NCI-H526 treated with DMSO at 0.1 percent for 48 hours (cell line): Measurements from ENCODE around the gene FRMD3.
"Not testable (repeated sequence)": the region's sequence is repeated elsewhere in the genome, so short reads cannot be mapped to it uniquely, and the experiment has no call there.

Experiments used
- DNase-seq: peaks from one replicate; lab custom pipeline; 2025; lab: John Stamatoyannopoulos, UW

The FRMD3 gene

GRCh38 chr9:83388346-83388745 is 149.9 kb downstream of the FRMD3 start:
- no peak for DNase-seq

DNA sequence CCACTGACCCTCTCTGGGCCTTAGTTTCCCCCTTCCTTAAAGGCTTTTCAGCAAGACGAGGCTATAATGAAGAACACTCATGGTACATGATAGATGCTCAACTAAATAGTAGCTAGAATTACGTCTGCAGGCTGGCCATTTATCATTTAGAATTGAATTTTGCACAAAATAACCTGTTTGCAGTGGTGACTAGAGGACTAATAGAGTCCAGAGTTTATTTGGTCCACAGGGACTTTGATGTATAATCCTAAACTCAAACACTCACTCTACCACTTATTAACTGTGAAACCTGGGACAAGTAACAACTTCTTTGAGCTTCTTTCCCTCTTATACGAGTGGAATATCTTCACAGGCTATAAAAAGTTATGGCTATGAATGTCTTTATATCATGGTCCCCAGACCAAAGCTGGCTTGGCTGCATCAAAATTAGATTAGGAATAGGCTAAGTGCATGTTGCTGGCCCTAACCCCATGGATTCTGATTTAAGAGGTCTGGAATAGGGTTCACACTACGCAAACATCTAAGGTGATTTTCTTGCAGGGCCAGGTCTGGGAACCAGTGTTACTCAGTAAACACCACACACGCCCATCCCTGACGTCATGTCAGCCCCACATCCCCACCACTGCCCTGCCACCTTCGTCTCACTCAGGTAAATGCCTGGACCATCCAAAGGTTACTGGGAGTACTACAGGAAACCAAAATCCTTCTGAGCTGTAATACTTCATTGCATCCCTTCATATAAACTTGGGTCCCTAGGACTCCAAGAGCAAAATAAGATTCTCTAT is 150.6 kb downstream of the FRMD3 start:
- DNase-seq: no peak

DNA sequence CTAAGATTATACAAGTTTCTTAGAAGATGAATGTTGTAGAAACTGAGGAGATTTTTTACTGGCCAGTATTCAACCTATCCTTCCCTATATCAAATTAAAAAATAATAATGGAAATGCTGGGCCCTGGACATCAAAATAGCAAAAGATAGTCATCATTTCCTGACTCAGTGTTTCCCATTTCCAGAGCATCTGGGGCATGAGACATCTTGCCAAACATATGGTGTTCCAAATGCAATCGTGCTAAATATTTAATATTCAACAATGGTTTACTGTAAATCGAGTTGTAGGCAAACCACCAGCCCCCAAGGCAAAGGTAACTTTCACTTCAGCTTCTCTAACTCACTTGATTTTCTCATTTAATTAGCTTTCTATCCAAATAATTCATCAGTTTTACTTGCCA is 152.9 kb downstream of the FRMD3 start:
- no peak for DNase-seq

DNA sequence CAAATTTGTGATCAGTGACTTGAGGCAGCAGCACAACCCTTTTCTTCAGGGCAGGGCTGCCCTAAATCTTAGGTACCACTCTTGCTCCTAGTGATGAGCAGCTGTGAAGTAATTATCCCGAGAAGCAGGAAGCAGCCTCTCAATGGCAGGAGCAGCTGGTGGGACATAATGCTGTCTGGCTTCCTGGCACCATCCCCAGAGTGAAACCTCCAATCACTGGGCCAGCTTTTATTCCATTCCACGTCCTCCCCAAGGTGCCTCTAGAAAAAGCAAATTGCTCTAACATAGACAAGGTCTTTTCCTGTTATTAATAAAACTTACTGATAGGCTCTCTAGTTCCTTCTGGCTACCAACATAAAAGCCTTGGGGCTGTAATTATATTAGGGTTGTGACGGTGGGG is 154.0 kb downstream of the FRMD3 start:
- no peak for DNase-seq

- DNase-seq: no peak
Measured at GRCh38 chr9:83383034-83383433, 155.2 kb downstream of the FRMD3 start.

DNA sequence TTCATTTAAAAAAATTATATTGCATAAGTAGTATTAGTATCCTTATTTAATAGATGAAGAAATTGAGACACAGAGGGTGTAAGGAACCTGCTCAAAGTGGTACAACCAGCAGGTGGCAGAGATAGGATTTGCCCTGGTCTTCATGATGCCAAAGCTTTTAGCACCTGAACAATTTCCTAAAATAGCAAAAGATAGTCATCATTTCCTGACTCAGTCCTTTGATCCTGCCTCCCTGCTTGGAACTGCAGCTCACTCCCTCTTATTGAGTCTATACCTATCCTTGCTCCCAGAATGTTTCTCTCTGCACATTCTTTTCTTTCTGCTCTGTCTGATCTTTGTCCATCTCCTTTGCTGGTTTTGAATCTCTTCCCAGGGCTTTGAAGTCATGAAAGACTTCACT is 155.8 kb downstream of the FRMD3 start:
- DNase-seq: no peak

DNA sequence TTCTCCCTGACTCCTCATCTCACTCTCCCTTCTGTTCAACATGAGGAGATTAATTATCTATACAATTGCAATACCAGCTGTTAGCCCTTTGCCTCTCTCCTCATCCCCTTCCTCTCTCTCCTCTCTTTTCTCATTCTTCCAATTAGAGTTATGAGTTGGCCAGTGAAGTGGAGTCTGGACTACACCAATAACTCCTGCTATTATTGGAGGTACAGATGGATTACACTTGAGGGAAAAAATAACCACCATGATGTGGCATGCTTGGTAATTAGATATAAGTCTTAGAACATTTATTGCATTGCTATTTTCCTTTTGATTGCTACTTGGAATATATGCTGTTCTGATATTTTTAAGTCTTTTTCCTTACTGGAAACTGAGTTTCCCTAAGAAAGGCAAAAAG is 159.2 kb downstream of the FRMD3 start:
- no peak for DNase-seq

GRCh38 chr9:83372957-83373356 is 165.2 kb downstream of the FRMD3 start:
- DNase-seq: no peak

- no peak for DNase-seq
Measured at GRCh38 chr9:83367326-83367725, 170.9 kb downstream of the FRMD3 start.

DNA sequence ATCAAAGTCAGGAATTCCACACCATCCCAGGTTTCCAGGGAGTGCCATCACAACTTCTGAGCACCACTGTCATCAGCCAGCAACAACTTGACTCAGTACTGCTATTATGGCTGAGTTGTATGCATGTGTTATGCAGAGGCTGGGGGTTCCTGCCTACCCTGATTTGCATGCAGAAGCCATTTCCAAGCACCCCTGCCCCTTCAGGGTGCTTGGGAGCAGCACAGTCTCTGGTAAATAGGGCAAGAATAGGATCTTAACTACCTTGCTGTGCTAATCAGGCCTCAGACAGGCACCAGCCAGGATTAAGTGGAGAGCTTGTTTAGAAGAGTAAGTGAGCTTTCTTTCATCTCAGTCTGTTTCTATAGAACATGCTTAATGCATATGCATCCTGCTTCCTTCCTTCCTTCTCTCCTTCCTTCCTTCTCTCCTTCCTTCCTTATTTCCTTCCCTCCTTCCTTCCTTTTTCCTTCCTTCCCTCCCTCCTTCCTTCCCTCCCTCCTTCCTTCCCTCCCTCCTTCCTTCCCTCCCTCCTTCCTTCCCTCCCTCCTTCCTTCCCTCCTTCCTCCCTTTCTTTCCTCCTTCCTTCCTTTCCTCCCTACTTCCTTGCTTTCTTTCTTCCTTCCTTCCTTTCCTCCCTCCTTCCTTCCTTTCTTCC is 175.7 kb downstream of the FRMD3 start:
- DNase-seq: no peak

DNA sequence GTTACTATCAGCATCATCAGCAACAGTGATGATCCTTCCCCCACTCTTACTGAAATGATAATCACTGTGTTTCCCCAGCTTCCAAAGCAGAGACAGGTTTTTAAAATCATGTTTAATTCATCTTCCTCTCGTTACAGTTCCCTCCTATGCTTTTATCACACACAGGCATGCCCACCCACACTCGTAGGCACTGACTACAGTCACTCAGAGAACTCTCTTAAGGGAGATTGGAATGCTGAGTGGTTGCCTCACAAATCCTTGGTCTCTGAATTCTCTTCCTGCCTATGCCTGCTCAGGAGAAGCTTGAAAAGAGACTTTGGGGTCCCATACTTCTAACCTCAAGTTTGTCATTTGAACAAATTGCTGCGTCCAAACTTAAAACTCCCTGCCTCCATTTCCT is 179.2 kb downstream of the FRMD3 start:
- DNase-seq: no peak

DNA sequence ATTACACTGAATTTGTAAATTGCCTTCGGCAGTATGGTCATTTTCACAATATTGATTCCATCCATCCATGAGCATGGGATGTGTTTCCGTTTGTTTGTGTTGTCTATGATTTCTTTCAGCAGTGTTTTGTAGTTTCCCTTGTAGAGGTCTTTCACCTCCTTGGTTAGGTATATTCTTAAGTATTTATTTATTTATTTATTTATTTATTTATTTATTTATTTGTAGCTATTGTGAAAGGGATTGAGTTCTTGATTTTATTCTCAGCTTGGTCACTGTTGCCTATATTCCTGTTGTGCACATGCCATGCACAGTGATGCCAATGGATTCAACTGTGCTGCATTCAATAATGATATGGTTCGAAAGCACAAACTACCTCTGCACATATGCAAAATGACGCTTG is 179.7 kb downstream of the FRMD3 start:
- DNase-seq: not testable (repeated sequence)

DNA sequence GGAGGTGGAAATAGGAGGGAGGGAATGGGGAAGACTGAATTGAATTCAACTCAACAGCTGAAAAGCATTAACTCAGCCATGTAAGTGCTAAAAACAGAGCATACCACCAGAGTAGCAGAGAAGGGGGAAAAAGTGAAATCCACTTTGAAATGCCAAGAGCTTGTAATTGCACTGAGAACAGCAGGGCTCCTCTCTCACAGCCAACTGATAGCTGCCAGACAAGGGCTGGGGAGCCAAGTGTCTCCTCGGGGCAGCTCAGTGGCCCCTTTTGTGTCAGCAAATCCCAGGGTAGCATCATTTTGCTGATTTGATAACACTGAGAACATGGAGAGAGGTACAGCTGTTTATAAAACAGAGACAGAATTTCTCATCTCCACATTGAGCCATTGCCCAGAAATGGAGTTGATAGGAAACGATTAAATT is 182.5 kb downstream of the FRMD3 start:
- no peak for DNase-seq

GRCh38 chr9:83355024-83355444 is 183.2 kb downstream of the FRMD3 start:
- DNase-seq: no peak

GRCh38 chr9:83349031-83349430 is 189.2 kb downstream of the FRMD3 start:
- DNase-seq: no peak

- no peak for DNase-seq
Measured at GRCh38 chr9:83346655-83347420, 191.4 kb downstream of the FRMD3 start.

DNA sequence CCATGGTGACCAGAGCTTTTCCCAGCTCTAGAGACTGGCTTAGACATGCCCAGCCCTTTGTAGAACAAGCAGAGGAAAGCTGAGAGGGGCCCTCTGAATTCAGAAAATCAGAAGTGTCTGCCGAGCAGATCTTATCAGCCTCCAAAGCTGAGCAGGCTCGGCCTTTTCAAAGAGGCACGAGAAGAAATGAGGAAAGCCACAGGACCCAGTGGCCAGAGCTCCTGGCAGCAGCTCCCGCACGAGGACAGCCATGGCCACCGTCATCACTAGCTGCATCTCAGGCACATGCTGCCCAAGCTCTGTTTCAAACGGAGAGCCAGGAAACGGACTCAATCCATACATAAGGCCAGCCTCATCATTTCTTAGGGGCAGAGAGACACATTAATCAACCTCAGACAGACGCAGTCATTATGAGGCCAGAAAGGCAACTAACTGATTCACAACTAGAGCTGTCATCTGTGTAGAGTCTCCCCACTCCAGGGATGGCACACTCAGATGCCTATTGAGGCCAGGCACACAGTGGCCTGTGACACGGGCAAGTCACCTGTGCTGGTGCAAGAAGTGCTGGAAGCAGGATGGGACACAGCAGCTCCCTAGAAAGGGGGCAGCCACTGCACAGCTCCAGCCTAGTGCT is 194.7 kb downstream of the FRMD3 start:
- no peak for DNase-seq

- no peak for DNase-seq
Measured at GRCh38 chr9:83342731-83343130, 195.5 kb downstream of the FRMD3 start.

DNA sequence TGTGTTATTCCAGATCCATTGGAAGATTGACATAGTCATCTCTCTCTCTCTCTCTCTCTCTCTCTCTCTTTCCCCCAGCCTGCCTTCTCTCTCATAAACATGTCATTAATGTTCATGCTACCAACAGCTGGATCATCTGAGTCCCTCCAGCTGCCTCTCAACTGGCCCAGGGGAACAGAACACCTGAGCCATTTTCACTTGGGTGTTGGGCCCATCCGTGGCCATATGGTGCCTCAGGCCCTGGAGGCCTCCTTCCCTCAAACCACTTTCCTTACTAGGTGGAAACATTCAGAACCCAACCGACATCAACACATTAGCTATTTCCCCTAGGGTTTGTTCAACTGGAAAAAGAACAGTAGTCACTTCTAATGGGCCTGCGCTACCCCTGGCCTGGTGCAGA is 196.2 kb downstream of the FRMD3 start:
- DNase-seq: no peak

DNA sequence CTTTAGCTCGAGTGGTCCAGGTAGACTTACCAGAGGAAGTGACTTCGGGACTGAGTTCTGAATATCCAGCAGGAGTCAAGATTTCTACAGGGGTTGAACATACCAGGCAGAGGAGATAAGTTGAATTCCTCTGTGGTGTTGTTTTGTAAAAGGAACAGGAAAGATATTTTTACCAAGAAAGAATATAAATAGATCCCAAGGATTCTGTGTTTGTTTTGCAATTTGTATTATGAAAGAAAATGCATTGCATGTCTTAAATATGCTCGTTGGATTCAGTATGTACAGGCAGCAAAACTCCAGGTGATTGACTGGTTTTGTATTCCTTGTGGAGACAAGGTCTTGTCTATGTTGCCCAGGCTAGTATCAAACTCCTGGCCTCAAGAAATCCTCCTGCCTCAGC is 197.8 kb downstream of the FRMD3 start:
- DNase-seq: no peak

GRCh38 chr9:83339435-83339834 is 198.8 kb downstream of the FRMD3 start:
- no peak for DNase-seq

- no peak for DNase-seq
Measured at GRCh38 chr9:83336706-83337105, 201.5 kb downstream of the FRMD3 start.
